Smooth muscle cell (in vitro differentiated cells): Measurements from ENCODE around the gene EPB41L5. TPM values are rescaled to one million over a fixed set of nuclear protein-coding genes. Genes with fewer than 3 reads are reported as not detected.
"Not testable (repeated sequence)": the region's sequence is repeated elsewhere in the genome, so short reads cannot be mapped to it uniquely, and the experiment has no call there.

ENCODE experiments used
- DNase-seq: peaks from one replicate; lab custom pipeline; 2025; ENCODE audit not compliant: unreplicated experiment; lab: John Stamatoyannopoulos, UW
- H2AFZ ChIP-seq: fragments of 200-600 bp; sonication (generic); 2 replicates; pipeline ENCODE4 v1.6.0; 2016; ENCODE audit warnings: antibody characterized with exemption, low read depth, mild to moderate bottlenecking
- H3F3A ChIP-seq: fragments of 200-600 bp; sonication (generic); 2 replicates; pipeline ENCODE4 v1.6.0; 2017; ENCODE audit warnings: antibody characterized with exemption, low read depth
- H3K27ac ChIP-seq: fragments of 200-600 bp; sonication (generic); 2 replicates; pipeline ENCODE4 v1.5.1; 2016; ENCODE audit warnings: low read depth, mild to moderate bottlenecking
- H3K27me3 ChIP-seq: fragments of 200-600 bp; sonication (generic); 2 replicates; pipeline ENCODE4 v1.6.1; 2016; ENCODE audit warnings: low read depth, mild to moderate bottlenecking
- H3K36me3 ChIP-seq: fragments of 200-600 bp; sonication (generic); 2 replicates; pipeline ENCODE4 v1.5.1; 2016; ENCODE audit warnings: low read depth
- H3K4me1 ChIP-seq: fragments of 200-600 bp; sonication (generic); 2 replicates; pipeline ENCODE4 v1.5.1; 2016; ENCODE audit warnings: low read depth
- H3K4me2 ChIP-seq: fragments of 200-600 bp; sonication (generic); 2 replicates; pipeline ENCODE4 v1.6.0; 2016; ENCODE audit warnings: mild to moderate bottlenecking
- H3K4me3 ChIP-seq: fragments of 200-600 bp; sonication (generic); 2 replicates; pipeline ENCODE4 v1.5.1; 2016; ENCODE audit warnings: mild to moderate bottlenecking
- H3K79me2 ChIP-seq: fragments of 200-600 bp; sonication (generic); 2 replicates; pipeline ENCODE4 v1.6.0; 2016; ENCODE audit warnings: low read depth, mild to moderate bottlenecking
- H3K9ac ChIP-seq: fragments of 200-600 bp; sonication (generic); 2 replicates; pipeline ENCODE4 v1.6.0; 2016; ENCODE audit warnings: low read depth
- H3K9me3 ChIP-seq: fragments of 200-600 bp; sonication (generic); replicated peaks from 2 replicates; pipeline ENCODE4 v1.5.1; 2016; ENCODE audit warnings: low read depth
- H4K20me1 ChIP-seq: fragments of 200-600 bp; sonication (generic); 2 replicates; pipeline ENCODE4 v1.6.0; 2016; ENCODE audit warnings: low read depth
- CTCF ChIP-seq: fragments of 200-600 bp; sonication (generic); IDR thresholded peaks from 2 replicates; pipeline ENCODE4 v1.5.1; 2017; ENCODE audit warnings: borderline replicate concordance, mild to moderate bottlenecking, antibody characterized with exemption; ENCODE audit not compliant: insufficient read depth, poor library complexity, severe bottlenecking
- WGBS: methylation state at CpG from one replicate; pipeline ENCODE4 v1.1.7; 2016; ENCODE audit warnings: low lambda C conversion rate; 5-methylcytosine and 5-hydroxymethylcytosine counted together
- polyA plus RNA-seq: library from polyadenylated mRNA; unstranded; fragments of >200 nt; fragmentation: Nextera tagmentation; extraction: Ambion mirVana; gene quantifications from 2 replicates; pipeline ENCODE4 v1.2.1, GENCODE V29; 2016
- total RNA-seq: library from RNA; depleted of rRNA; stranded (reverse); fragments of >200 nt; gene quantifications from 2 replicates; pipeline ENCODE4 v1.2.3, GENCODE V29; 2014

Gene EPB41L5
- total and polyA plus RNA-seq, 2 experiments from 2014 or later: 4.6 to 17.2 TPM

- Histone ChIP-seq H3K4me3 (no peak overlapping the region), H3K27me3 (no peaks in the 10 kb centered on the region), H3K36me3 (no peaks in the 10 kb centered on the region), H3K27ac (peak overlapping the region; percentile 8), H3F3A (no peaks in the 10 kb centered on the region), H3K9me3 (no peaks in the 10 kb centered on the region), H3K4me2 (no peak overlapping the region), H3K4me1 (no peaks in the 10 kb centered on the region), H2AFZ (no peak overlapping the region), H3K79me2 (peaks cover 5% of the 10 kb centered on the region), H4K20me1 (no peaks in the 10 kb centered on the region), H3K9ac (no peak overlapping the region)
- TF ChIP-seq CTCF: no peak
- DNase-seq: no peak
- WGBS: 0% methylated on average over 1 of the region's 1 CpG
Observed at GRCh38 chr2:120064664-120065063, 51.8 kb downstream of the EPB41L5 start.

- no peaks in the 10 kb centered on the region for H3F3A ChIP-seq
- no peak for DNase-seq
- H3K79me2 ChIP-seq: peaks cover 5% of the 10 kb centered on the region
- H2AFZ ChIP-seq: no peak overlapping the region
- H3K27ac ChIP-seq: no peak overlapping the region
- TF ChIP-seq CTCF: no peak
- WGBS: 64% methylated on average over 6 of the region's 6 CpGs
- no peaks in the 10 kb centered on the region for H3K27me3 ChIP-seq
- H3K36me3 ChIP-seq: no peaks in the 10 kb centered on the region
- no peak overlapping the region for H3K9ac ChIP-seq
- no peak overlapping the region for H3K4me3 ChIP-seq
- H3K4me1 ChIP-seq: no peaks in the 10 kb centered on the region
- no peaks in the 10 kb centered on the region for H3K9me3 ChIP-seq
- no peaks in the 10 kb centered on the region for H4K20me1 ChIP-seq
- no peak overlapping the region for H3K4me2 ChIP-seq
Observed at GRCh38 chr2:120066800-120067547, 54.1 kb downstream of the EPB41L5 start.

GRCh38 chr2:120068040-120068658 is 55.3 kb downstream of the EPB41L5 start:
- H3K27ac ChIP-seq, H2AFZ ChIP-seq, H3K36me3 ChIP-seq, H3K4me1 ChIP-seq, DNase-seq, H3K9me3 ChIP-seq, H3K9ac ChIP-seq, H4K20me1 ChIP-seq, H3K4me2 ChIP-seq, H3K27me3 ChIP-seq, H3F3A ChIP-seq, H3K79me2 ChIP-seq, H3K4me3 ChIP-seq: not testable (repeated sequence)
- WGBS: 96% methylated on average over 20 of the region's 20 CpGs

GRCh38 chr2:120075545-120075944 is 62.7 kb downstream of the EPB41L5 start:
- Histone ChIP-seq H3K4me2 (no peak overlapping the region), H3K9ac (no peak overlapping the region), H3F3A (no peaks in the 10 kb centered on the region), H3K27me3 (no peaks in the 10 kb centered on the region), H3K36me3 (peaks cover 7% of the 10 kb centered on the region), H3K27ac (no peak overlapping the region), H3K79me2 (no peaks in the 10 kb centered on the region), H2AFZ (no peak overlapping the region), H4K20me1 (no peaks in the 10 kb centered on the region), H3K4me3 (no peak overlapping the region), H3K4me1 (no peaks in the 10 kb centered on the region), H3K9me3 (no peaks in the 10 kb centered on the region)
- 100% methylated on average over 1 of the region's 1 CpG for WGBS
- no peak for DNase-seq
- no peak for TF ChIP-seq CTCF
